Activated effector memory CD4-positive, alpha-beta T cell treated with anti-CD3 and anti-CD28 coated beads, Interleukin-2, amount 50 U/mL, for 16 hours (primary cell): ENCODE measurements around the gene ZNF100.
"Not testable (repeated sequence)": the region's sequence is repeated elsewhere in the genome, so short reads cannot be mapped to it uniquely, and the experiment has no call there.

ENCODE experiments used
- DNase-seq: peaks from one replicate; pipeline ENCODE4 v3.0.0-alpha.2; 2020

The ZNF100 gene

DNA sequence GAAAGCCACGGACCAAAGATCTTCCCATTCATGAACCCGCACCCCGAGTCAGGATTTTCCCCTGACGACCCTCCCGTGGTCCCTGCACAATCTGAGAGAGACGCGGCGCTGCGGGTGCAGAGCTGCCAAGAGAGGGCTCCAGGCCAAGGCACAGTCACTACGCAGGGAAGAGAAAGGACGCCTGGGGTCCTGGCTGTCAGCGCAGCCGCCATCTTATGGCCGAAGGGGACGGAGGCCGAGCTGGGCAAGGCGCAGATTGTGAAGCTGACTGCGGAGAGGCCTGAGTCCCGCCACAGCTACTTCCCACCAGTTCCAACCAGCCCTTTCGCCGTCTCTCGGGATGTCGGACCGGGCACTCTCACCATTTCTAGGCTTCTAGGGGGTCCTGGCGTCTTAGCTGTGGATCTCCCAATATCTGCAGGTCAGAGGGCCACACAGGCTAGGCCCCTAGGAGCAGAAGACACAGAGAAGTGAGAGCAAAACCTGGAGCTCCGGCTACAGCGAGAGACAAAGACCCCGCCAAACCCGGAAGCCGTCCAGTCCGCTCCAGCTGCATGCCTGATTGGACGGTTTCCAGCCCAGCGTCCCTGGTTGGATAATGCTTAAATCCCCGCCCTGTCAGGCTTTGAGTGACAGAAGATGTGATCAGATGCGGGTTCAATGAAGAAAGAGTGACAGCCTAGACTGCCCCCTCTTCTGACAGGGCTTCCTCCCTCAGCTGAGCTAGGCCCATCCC lies at the start of gene ZNF100:
ZNF100 (minus strand) TSS at position 515 of the 736 bp plus-strand sequence; CDS start at position 365, 150 bp downstream.
- DNase-seq, result peak; percentile 94

DNA sequence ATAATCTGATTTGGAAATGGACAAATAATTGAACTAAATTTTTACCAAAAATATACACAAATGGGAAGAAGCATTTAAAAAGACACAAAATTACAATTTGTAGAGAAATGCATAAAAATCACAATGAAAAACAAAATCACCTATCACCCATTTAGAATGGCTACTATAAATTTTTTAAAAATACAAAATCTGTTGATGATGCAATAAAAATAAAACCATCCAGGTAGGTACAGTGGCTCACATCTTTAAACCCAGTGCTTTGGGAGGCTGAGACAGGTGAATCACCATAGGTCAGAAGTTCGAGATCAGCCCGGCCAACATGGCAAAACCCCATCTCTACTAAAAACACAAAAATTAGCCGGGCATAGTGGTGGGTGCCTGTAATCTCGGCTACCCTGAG lies 45.1 kb upstream of the ZNF100 start:
- no peak for DNase-seq

DNA sequence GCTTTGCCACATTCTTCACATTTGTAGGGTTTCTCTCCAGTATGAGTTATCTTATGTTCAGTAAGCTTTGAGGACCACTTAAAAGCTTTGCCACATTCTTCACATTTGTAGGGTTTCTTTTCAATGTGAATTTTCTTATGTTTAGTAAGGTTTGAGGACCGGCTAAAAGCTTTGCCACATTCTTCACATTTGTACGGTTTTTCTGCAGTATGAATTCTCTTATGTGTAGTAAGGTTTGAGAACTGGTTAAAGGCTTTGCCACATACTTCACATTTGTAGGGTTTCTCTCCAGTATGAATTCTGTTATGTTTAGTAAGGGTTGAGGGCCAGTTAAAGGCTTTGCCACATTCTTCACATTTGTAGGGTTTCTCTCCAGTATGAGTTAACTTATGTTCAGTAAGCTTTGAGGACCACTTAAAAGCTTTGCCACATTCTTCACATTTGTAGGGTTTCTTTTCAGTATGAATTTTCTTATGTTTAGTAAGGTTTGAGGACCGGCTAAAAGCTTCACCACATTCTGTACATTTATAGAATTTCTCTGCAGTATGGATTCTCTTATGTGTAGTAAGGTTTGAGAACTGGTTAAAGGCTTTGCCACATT lies 41.1 kb upstream of the ZNF100 start:
- not testable (repeated sequence) for DNase-seq

DNA sequence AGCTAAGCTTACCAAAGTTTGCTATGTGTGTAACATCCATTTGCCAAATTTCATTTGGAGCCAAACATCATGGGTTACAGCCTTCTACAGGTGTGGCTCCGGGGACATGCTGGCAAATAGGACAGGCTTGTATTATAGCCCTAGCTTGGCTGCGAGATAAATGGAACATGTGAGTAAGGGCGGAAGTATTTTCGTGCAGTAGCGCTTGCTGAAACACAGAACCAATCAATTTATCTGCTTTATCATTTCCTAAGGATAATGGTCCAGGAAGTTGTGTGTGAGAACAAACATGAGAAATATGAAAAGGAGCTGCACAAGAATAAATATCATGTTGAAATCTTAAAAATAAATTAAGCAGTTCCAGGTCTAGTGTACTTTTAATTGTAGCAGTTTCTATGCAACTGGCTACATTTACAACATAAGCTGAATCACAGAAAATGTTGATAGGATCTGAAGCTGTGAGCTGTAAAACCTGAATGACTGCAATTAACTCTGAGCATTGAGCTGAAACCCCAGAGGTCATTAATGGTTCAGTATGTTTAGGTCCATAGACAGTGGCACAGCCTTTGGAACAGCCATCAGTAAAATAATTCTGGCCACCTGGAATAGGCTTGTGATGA lies 22.2 kb upstream of the ZNF100 start:
- no peak for DNase-seq

DNA sequence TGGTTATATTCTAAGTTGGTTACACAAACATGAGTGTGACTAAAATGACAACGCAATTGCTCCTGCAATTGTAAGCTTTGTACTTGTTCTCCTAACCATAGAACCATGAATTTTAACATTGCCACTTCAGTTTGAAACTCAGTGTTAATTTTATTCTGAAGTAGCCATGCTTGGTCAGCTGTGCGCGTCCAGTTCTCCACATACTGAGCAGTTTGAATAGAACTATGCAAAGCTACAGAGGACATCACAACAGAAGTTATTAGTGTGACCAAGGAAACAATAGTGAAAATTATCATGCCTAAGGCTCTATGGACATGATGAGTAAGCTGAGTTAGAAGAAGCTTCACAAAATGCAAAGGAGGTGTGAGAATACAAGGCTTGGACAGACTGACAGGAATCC lies 19.6 kb upstream of the ZNF100 start:
- no peak for DNase-seq

DNA sequence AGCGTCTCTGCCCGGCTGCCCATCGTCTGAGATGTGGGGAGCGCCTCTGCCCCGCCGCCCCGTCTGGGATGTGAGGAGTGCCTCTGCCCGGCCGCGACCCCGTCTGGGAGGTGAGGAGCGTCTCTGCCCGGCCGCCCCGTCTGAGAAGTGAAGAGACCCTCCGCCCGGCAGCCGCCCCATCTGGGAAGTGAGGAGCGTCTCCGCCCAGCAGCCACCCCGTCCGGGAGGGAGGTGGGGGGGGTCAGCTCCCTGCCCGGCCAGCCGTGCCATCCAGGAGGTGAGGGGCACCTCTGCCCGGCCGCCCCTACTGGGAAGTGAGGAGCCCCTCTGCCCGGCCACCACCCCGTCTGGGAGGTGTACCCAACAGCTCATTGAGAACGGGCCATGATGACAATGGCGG lies 8.4 kb upstream of the ZNF100 start:
- DNase-seq, result not testable (repeated sequence)

DNA sequence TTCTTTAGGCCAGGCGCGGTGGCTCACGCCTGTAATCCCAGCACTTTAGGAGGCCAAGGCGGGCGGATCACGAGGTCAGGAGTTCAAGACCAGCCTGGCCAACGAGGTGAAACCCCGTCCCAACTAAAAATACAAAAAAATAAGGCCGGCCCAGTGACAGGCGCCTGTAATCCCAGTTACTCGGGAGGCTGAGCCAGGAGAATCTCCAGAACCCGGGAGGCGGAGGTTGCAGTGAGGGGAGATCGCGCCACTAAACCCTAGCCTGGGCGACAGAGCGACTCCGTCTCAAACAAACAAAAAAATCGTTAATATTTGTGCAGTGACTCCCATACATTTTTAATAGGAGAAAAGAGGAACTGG lies 694 bp downstream of the ZNF100 start:
- DNase-seq, result not testable (repeated sequence)

DNA sequence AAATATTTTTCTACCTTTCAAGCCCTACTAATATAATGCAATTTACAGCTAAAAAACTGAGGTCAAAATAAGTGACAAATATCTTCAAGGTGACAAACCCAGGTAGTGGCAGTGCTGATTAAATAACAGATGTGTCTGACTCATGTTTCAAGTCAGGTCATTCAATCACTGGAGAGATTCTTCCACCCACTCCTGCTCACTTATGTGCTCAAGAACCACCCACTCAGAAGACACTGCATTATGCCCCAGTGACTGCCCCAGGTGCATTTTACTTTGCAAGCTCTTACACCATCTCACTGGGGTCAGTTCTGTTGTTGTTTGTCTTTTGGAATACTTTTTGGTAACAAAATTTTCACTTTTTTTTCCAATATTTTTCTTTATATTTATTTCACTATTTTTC lies 2.2 kb downstream of the ZNF100 start:
- no peak for DNase-seq

DNA sequence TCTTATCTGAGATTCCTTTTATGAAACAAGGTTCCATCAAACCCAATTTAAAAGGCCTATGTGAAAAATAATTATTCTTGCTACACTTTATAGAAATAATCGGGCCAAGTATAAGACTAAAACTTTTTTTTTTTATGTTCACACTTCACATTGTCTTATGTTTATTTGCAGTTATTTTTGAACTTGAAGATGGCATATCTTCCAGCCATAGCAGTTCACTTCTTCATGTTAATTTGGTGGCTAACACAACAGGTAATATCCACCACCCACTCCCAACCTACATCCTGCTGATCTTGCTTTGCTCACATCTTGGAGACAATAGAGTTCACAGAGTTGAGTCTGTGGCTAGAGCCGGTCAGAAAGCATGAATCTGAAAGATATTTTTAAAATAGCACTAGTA lies 5.8 kb downstream of the ZNF100 start:
- not testable (repeated sequence) for DNase-seq

DNA sequence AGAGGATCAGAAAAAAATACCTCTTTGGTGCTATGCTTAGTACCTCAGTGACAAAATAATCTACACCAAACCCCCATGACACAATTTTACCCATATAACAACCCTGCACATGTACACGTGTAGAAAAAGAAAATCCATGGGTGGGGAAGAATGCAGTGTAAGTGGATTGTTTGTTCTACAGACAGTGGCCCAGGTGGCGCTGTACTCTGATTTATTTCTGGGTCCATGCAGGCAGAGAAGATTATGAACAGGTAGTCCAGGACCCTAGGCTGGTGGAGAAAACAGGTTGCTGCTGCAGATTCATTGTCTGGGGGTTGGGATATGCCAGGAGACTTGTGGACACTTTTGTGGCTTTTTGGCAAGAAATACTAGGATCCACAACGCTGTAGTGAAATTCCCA lies 9.1 kb downstream of the ZNF100 start:
- no peak for DNase-seq

DNA sequence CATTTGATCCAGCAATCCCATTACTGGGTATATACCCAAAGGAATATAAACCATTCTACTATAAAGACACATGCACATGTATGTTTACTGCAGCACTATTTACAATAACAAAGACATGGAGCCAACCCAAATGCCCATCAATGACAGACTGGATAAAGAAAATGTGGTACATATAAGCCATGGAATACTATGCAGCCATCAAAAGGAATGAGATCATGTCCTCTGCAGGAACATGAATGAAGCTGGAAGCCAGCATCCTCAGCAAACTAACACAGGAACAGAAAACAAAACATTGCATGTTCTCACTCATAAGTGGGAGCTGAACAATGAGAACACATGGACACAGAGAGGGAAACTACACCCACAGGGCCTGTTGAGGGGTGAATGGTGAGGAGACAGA lies 11.8 kb downstream of the ZNF100 start:
- not testable (repeated sequence) for DNase-seq

DNA sequence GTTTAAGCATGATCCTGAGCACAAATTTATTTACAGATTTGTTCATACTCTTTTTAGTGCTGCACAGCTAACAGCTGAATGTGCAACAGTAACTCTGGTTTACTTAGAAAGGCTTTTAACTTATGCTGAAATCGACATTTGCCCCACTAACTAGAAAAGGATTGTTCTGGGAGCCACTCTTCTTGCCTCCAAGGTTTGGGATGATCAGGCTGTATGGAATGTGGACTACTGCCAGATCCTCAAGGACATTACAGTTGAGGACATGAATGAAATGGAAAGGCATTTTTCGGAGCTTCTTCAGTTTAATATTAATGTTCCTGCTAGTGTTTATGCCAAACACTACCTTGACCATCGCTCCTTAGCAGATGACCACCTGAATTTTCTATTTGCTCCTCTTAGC lies 16.0 kb downstream of the ZNF100 start:
- no peak for DNase-seq

DNA sequence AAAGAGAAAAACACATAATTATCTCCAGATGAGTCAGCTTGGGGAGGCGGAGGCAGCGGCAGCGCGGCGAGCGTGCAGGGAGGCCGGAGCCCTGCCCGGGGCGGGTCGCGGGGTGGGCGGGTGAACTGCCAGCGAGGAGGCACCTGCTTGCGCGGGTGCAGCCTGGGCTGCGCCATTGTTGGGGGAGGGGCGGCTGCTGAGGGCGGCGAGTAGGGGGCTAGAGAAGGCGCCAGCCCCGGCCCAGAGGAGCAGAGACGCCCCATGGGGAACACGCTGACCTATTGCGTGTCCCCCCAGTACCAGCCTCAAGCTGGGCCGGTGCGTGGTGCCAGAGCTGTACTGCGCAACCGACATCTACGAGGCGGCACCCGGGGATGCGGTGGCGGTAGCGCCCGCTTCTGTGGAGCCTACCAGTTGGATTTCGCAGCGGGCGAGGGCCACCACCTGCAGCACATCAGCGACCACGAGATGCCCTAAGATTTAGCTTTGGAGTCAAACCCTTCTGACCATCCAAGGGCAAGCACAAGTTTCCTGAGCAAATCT lies 16.7 kb downstream of the ZNF100 start:
- DNase-seq, result no peak

DNA sequence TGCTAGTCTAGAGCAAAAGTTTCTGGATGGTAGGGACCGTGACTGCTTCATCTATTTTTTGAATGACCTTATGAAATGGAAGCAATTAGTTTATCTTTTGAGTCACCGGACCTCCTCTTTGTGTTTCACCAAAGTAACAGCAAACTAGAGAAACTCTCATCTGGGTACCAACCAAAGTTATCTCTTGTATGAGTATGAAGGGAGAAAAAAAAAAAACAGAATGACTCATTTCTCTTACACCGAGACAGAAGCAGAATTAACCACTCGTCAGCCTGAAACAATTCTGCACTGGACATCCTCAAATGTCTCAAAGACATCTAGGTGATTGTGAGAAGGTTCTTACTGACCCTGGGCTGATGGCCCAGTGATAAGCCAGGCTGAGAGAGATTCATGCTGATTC lies 18.3 kb downstream of the ZNF100 start:
- DNase-seq, result no peak

DNA sequence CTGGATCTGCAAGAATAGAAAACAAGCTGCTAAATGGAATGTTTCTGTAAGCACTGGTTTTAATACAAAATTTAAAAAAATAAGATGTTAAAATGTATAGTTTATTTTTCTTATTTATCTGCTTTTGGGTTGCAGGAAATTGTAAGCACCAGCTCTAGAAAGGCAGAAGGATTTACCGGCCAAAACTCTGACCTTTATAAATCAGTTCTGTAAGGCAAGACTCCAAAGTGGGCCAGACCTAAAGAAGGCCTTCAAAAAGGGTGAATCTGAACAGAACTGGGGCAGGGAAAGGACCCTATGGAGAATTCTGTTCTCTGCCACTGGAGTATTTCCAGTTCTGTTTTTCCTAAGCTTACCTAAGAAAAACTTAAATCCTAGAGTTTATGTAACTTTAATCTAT lies 19.3 kb downstream of the ZNF100 start:
- DNase-seq, result no peak

DNA sequence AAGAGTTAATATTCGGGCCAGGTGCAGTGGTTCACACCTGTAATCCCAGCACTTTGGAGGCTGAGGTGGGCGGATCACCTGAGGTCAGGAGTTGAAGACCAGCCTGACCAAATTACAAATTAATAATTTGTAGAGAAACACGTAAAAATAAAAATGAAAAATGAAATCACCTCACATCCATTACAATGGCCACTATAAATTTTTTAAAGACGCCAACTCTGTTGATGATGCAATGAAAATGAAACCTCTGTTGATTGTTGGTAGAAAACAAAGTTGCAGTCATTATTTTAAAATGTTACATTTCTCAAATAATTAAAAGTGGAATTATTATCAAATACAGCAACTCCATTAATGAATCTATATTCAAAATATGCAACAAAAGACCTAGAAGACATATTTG lies 26.8 kb downstream of the ZNF100 start:
- DNase-seq, result no peak

DNA sequence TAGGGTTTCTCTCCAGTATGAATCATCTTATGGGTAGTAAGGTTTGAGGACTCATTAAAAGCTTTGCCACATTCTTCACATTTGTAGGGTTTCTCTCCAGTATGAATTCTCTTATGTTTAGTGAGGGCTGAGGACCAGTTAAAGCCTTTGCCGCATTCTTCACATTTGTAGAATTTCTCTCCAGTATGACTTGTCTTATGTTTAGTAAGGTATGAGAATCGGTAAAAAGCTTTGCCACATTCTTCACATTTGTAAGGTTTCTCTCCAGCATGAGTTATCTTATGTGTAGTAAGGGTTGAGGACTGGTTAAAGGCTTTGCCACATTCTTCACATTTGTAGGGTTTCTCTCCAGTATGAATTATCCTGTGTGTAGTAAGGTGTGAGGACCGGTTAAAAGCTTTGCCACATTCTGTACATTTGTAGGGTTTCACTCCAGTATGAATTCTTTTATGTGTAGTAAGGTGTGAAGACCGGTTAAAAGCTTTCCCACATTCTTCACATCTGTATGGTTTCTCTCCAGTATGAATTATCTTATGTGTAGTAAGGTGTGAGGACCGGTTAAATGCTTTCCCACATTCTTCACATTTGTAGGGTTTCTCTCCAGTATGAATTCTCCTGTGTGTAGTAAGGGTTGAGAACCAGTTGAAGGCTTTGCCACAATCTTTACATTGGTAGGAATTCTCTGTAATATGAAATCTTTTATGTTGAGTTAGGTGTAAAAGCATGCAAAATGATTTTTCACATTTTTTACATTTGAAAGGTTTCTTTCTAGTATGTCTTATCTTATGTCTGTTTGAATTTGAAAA lies 40.2 kb downstream of the ZNF100 start:
- not testable (repeated sequence) for DNase-seq

DNA sequence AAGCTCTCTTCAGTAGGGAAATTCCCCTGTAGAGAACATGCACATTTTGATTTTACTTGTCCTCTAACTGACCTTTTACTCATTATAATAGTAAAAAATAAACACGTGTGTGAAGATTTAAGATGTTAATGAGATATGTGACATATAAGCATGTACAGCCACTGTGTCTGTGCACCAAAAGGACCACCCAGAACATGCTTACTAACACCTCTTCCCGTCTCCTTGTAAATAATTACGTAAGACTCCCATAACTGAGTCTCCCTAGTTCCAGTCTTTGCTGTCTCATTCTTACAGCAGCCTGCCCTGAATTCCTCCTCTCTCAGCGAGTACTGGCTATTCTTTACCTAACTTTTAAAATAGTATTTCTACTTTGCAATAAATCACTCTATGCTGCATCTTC lies 53.6 kb downstream of the ZNF100 start:
- DNase-seq, result no peak

DNA sequence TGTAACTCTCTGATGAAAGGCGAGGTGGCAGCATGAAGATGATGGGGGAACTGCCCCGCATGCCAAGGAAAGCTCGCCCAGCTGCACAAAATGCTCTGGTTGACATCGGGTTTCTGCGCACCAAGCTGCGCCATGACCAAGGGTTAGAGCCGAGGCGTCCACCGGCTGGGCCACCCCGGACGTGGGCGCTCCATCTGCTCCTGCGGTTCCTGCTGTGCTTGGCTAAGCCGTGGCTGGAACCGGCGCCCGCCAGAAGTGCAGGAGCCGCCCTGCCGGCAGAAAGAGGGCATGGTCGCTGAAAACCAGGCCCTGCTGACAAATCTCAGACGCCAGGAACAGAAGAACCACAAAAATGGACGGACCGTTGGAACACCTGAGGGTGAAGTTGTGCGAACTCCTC lies 57.9 kb downstream of the ZNF100 start:
- DNase-seq, result no peak

DNA sequence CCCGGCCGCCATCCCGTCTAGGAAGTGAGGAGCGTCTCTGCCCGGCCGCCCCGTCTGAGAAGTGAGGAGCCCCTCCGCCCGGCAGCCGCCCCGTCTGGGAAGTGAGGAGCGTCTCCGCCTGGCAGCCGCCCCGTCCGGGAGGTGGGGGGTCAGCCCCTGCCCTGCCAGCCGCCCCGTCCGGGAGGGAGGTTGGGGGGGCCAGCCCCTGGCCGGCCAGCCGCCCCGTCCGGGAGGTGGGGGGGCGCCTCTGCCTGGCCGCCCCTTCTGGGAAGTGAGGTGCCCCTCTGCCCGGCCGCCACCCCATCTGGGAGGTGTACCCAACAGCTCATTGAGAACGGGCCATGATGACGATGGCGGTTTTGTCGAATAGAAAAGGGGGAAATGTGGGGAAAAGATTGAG lies 59.5 kb downstream of the ZNF100 start:
- DNase-seq, result not testable (repeated sequence)

DNA sequence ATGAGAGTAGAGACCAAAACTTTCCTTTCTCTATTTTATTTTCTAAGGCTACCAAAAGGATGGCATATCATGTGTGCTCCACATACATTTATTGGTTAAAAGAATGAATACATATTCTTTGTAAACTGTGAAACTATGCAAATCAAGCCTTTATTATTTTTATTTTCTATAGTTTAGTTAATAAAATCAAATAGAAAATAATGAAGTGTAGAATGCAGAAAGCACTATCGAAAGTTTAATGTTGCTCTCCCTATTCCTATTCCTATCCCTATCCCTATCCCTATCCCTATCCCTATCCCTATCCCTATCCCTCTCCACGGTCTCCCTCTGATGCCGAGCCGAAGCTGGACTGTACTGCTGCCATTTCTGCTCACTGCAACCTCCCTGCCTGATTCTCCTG lies 60.3 kb downstream of the ZNF100 start:
- DNase-seq, result no peak

DNA sequence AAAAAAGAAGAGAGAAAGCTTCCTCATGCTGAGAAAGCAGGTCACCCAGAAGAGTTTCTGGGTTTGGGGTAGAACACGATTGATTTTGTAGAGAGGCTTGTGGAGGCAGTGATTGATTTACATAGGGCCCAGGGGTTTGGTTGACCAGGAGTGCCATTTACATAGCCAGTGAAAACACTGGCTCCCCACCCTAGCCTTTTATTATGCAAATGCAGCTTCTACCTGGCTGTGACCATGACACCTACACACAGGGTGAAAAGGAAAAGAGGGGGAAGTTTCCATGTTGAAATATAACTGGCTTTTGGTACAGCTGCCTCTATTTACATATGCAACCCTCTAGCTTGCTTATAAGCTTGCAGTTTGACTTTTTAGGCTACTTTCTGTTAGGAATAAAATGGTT lies 62.0 kb downstream of the ZNF100 start:
- no peak for DNase-seq

DNA sequence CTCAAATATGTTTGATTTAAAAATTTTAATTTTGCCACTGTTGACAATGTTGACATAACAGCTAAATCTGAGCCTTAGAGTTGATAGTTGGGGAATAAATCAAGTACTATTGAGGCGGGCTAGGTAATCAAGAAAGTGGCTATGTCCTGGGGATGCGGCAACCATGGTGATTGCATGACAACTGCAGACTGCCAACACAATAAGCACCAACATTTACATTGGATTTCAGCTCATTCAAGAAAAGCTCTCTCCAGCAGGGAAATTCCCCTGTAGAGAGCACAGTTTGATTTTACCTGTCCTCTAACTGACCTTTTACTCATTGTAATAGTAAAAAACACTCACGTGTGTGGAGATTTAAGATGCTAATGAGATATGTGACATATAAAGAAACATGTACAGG lies 63.1 kb downstream of the ZNF100 start:
- DNase-seq, result no peak
